ENCODE data around the gene RYR3. TPM values are rescaled to one million over a fixed set of nuclear protein-coding genes. Genes with fewer than 3 reads are reported as not detected.

Gene RYR3
- total and polyA plus RNA-seq, 5 experiments from 2014 or later, result 0.17 to 0.22 TPM; not detected in 3

- POLR2A ChIA-PET, result no interaction called here
- no peak overlapping the region for H3K4me3 Mint-ChIP-seq
- no peak for DNase-seq
- peaks cover 0 to 24% (median 11%) of the 10 kb centered on the region in 4 donors for H3K4me1 Mint-ChIP-seq
- ATAC-seq, result no peak
- H3K9me3 Mint-ChIP-seq, result no peaks in the 10 kb centered on the region
- H3K36me3 Mint-ChIP-seq, result no peaks in the 10 kb centered on the region
- no peak overlapping the region for H3K27ac Mint-ChIP-seq
- H3K27me3 Mint-ChIP-seq, result peaks cover 19 to 44% (median 30%) of the 10 kb centered on the region in 5 donors
These were observed 17.3 kb downstream of the RYR3 start for GRCh38 chr15:33328106-33328505.

GRCh38 chr15:33329457-33329856 is 18.7 kb downstream of the RYR3 start:
- DNase-seq, result no peak
- no peak overlapping the region for H3K27ac Mint-ChIP-seq
- POLR2A ChIA-PET, result no interaction called here
- H3K4me1 Mint-ChIP-seq, result peaks cover 0 to 10% (median 3%) of the 10 kb centered on the region in 4 donors
- no peak for ATAC-seq
- H3K36me3 Mint-ChIP-seq, result no peaks in the 10 kb centered on the region
- H3K27me3 Mint-ChIP-seq, result peaks cover 19 to 55% (median 40%) of the 10 kb centered on the region in 5 donors
- no peak overlapping the region for H3K4me3 Mint-ChIP-seq
- H3K9me3 Mint-ChIP-seq, result peaks cover 0 to 3% (median 0%) of the 10 kb centered on the region in 9 donors

- peaks cover 19 to 48% (median 42%) of the 10 kb centered on the region in 5 donors for H3K27me3 Mint-ChIP-seq
- DNase-seq, result no peak
- H3K36me3 Mint-ChIP-seq, result no peaks in the 10 kb centered on the region
- peaks cover 0 to 2% (median 0%) of the 10 kb centered on the region in 4 donors for H3K4me1 Mint-ChIP-seq
- ATAC-seq, result no peak
- POLR2A ChIA-PET, result no interaction called here
- no peak overlapping the region for H3K4me3 Mint-ChIP-seq
- peaks cover 0 to 3% (median 0%) of the 10 kb centered on the region in 9 donors for H3K9me3 Mint-ChIP-seq
- no peak overlapping the region for H3K27ac Mint-ChIP-seq
These were observed 20.2 kb downstream of the RYR3 start for GRCh38 chr15:33330931-33331330.

- Mint-ChIP-seq H3K27me3 (peaks cover 0 to 14% (median 5%) of the 10 kb centered on the region in 5 donors), H3K9me3 (peaks cover 0 to 8% (median 0%) of the 10 kb centered on the region in 9 donors), H3K4me3 (no peak overlapping the region), H3K27ac (no peak overlapping the region), H3K4me1 (no peaks in the 10 kb centered on the region), H3K36me3 (peaks cover 0 to 4% (median 0%) of the 10 kb centered on the region in 3 donors)
- POLR2A ChIA-PET, result no interaction called here
- DNase-seq, result no peak
- ATAC-seq, result no peak
These were observed 31.2 kb downstream of the RYR3 start for GRCh38 chr15:33341953-33342352.

GRCh38 chr15:33343275-33343674 is 32.5 kb downstream of the RYR3 start:
- DNase-seq (no peak), ATAC-seq (no peak)
- no peak overlapping the region for H3K4me3 Mint-ChIP-seq
- peaks cover 0 to 8% (median 0%) of the 10 kb centered on the region in 9 donors for H3K9me3 Mint-ChIP-seq
- peaks cover 0 to 17% (median 7%) of the 10 kb centered on the region in 5 donors for H3K27me3 Mint-ChIP-seq
- peaks cover 0 to 4% (median 0%) of the 10 kb centered on the region in 3 donors for H3K36me3 Mint-ChIP-seq
- POLR2A ChIA-PET, result no interaction called here
- H3K27ac Mint-ChIP-seq, result no peak overlapping the region
- no peaks in the 10 kb centered on the region for H3K4me1 Mint-ChIP-seq

GRCh38 chr15:33344111-33344510 is 33.3 kb downstream of the RYR3 start:
- ATAC-seq (no peak), DNase-seq (no peak)
- Mint-ChIP-seq H3K9me3 (peaks cover 0 to 5% (median 0%) of the 10 kb centered on the region in 9 donors), H3K27ac (no peak overlapping the region), H3K27me3 (peaks cover 0 to 18% (median 7%) of the 10 kb centered on the region in 5 donors), H3K4me3 (no peak overlapping the region), H3K36me3 (peaks cover 0 to 1% (median 0%) of the 10 kb centered on the region in 3 donors), H3K4me1 (no peaks in the 10 kb centered on the region)
- POLR2A ChIA-PET, result no interaction called here

GRCh38 chr15:33344530-33344929 is 33.8 kb downstream of the RYR3 start:
- DNase-seq (no peak), ATAC-seq (no peak)
- no peak overlapping the region for H3K4me3 Mint-ChIP-seq
- POLR2A ChIA-PET, result no interaction called here
- peaks cover 0 to 15% (median 4%) of the 10 kb centered on the region in 5 donors for H3K27me3 Mint-ChIP-seq
- H3K9me3 Mint-ChIP-seq, result peaks cover 0 to 3% (median 0%) of the 10 kb centered on the region in 9 donors
- no peaks in the 10 kb centered on the region for H3K4me1 Mint-ChIP-seq
- no peaks in the 10 kb centered on the region for H3K36me3 Mint-ChIP-seq
- H3K27ac Mint-ChIP-seq, result no peak overlapping the region

GRCh38 chr15:33354411-33354810 is 43.6 kb downstream of the RYR3 start:
- no peak overlapping the region for H3K4me3 Mint-ChIP-seq
- H3K27me3 Mint-ChIP-seq, result peaks cover 0 to 10% (median 1%) of the 10 kb centered on the region in 5 donors
- H3K36me3 Mint-ChIP-seq, result no peaks in the 10 kb centered on the region

GRCh38 chr15:33357845-33358244 is 47.1 kb downstream of the RYR3 start:
- DNase-seq (no peak), ATAC-seq (no peak)
- peaks cover 0 to 2% (median 0%) of the 10 kb centered on the region in 9 donors for H3K9me3 Mint-ChIP-seq
- H3K4me3 Mint-ChIP-seq, result no peak overlapping the region
- no peaks in the 10 kb centered on the region for H3K4me1 Mint-ChIP-seq
- H3K27me3 Mint-ChIP-seq, result peaks cover 0 to 10% (median 4%) of the 10 kb centered on the region in 5 donors
- H3K27ac Mint-ChIP-seq, result no peak overlapping the region
- POLR2A ChIA-PET, result no interaction called here
- H3K36me3 Mint-ChIP-seq, result no peaks in the 10 kb centered on the region

More at GRCh38 chr15:33354411-33354810, 43.6 kb downstream of the RYR3 start:
- POLR2A ChIA-PET, result no interaction called here
- Mint-ChIP-seq H3K4me1 (no peaks in the 10 kb centered on the region), H3K27ac (no peak overlapping the region), H3K9me3 (peaks cover 0 to 2% (median 0%) of the 10 kb centered on the region in 9 donors)
- no peak for DNase-seq
- no peak for ATAC-seq

GRCh38 chr15:33358306-33358705 is 47.5 kb downstream of the RYR3 start:
- peaks cover 0 to 10% (median 4%) of the 10 kb centered on the region in 5 donors for H3K27me3 Mint-ChIP-seq

GRCh38 chr15:33360886-33361285 is 50.1 kb downstream of the RYR3 start:
- no peak for ATAC-seq
- no peak overlapping the region for H3K27ac Mint-ChIP-seq

More at GRCh38 chr15:33358306-33358705, 47.5 kb downstream of the RYR3 start:
- POLR2A ChIA-PET, result no interaction called here
- Mint-ChIP-seq H3K27ac (no peak overlapping the region), H3K9me3 (peaks cover 0 to 2% (median 0%) of the 10 kb centered on the region in 9 donors), H3K4me1 (no peaks in the 10 kb centered on the region), H3K4me3 (no peak overlapping the region), H3K36me3 (no peaks in the 10 kb centered on the region)
- ATAC-seq (no peak), DNase-seq (no peak)

GRCh38 chr15:33369941-33370622 is 59.3 kb downstream of the RYR3 start:
- Mint-ChIP-seq H3K27ac (no peak overlapping the region), H3K4me1 (peaks cover 0 to under 1% (median 0%) of the 10 kb centered on the region in 4 donors), H3K27me3 (peaks cover 5 to 21% (median 15%) of the 10 kb centered on the region in 5 donors), H3K9me3 (no peaks in the 10 kb centered on the region), H3K36me3 (no peaks in the 10 kb centered on the region), H3K4me3 (no peak overlapping the region)
- ATAC-seq (no peak), DNase-seq (no peak)
- POLR2A ChIA-PET, result no interaction called here

More at GRCh38 chr15:33360886-33361285, 50.1 kb downstream of the RYR3 start:
- H3K36me3 Mint-ChIP-seq, result no peaks in the 10 kb centered on the region
- no peaks in the 10 kb centered on the region for H3K4me1 Mint-ChIP-seq
- POLR2A ChIA-PET, result no interaction called here
- no peak for DNase-seq
- peaks cover 0 to 2% (median 0%) of the 10 kb centered on the region in 9 donors for H3K9me3 Mint-ChIP-seq
- H3K27me3 Mint-ChIP-seq, result peaks cover 0 to 21% (median 4%) of the 10 kb centered on the region in 5 donors
- no peak overlapping the region for H3K4me3 Mint-ChIP-seq

- Mint-ChIP-seq H3K36me3 (no peaks in the 10 kb centered on the region), H3K4me3 (no peak overlapping the region), H3K27me3 (peaks cover 5 to 21% (median 15%) of the 10 kb centered on the region in 5 donors), H3K9me3 (no peaks in the 10 kb centered on the region), H3K4me1 (peaks cover 0 to 2% (median 0%) of the 10 kb centered on the region in 4 donors), H3K27ac (no peak overlapping the region)
- ATAC-seq (no peak), DNase-seq (no peak)
- POLR2A ChIA-PET, result no interaction called here
These were observed 59.9 kb downstream of the RYR3 start for GRCh38 chr15:33370623-33371020.
